ENCODE measurements around the gene AKNAD1.

Gene AKNAD1

DNA sequence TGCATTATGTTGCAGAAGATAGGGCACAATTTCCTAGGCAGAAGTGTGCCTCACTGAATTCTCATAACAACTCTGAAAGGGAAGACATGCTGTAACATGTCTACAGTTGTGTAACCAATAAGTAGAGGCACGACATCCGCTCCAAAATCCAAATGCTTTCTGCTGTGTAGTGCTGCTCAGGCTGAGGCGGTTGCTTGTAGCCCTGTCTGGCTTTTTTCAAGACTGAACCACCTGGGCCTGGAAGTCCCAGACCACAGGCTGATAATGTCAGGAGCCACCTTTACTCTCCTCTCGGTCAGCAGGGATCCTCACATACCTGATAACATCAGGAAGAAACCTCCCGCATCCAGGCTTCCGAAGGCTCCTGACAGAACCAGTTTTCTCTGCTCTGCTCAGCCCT lies 10.9 kb downstream of the AKNAD1 start:
- H3K4me3 ChIP-seq (ENCODE audit: low read depth, low read length), result no peak overlapping the region
- TF ChIP-seq, protein P1, sequence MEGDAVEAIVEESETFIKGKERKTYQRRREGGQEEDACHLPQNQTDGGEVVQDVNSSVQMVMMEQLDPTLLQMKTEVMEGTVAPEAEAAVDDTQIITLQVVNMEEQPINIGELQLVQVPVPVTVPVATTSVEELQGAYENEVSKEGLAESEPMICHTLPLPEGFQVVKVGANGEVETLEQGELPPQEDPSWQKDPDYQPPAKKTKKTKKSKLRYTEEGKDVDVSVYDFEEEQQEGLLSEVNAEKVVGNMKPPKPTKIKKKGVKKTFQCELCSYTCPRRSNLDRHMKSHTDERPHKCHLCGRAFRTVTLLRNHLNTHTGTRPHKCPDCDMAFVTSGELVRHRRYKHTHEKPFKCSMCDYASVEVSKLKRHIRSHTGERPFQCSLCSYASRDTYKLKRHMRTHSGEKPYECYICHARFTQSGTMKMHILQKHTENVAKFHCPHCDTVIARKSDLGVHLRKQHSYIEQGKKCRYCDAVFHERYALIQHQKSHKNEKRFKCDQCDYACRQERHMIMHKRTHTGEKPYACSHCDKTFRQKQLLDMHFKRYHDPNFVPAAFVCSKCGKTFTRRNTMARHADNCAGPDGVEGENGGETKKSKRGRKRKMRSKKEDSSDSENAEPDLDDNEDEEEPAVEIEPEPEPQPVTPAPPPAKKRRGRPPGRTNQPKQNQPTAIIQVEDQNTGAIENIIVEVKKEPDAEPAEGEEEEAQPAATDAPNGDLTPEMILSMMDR (IDR thresholded peaks at IDR 0.05; ENCODE audit: insufficient read depth, low read depth, low read length, missing control alignments), result no peak
- DNase-seq (ENCODE audit: low read depth), result no peak

DNA sequence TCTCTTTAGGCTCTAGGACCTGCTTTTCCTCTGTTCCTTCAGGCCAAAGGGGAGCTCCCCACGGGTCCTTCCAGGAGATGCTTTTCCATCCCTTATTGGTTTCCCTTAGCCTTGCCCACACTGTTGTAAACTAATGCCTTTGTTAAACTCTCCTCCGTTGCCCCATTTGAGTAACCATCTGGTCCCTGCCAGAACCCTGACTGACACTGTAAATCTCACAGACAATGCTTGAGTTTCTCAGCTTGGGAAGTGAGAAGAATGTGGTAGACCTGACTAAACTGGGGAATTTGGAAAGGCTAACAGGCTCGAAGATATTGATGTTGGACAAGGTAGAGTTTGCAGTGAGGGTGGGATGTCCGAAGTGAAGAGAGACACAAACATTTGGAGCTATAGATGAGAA lies 11.4 kb downstream of the AKNAD1 start:
- TF ChIP-seq, protein P1 (IDR thresholded peaks at IDR 0.05; ENCODE audit: insufficient read depth, low read depth, low read length, missing control alignments), result no peak
- no peak overlapping the region for H3K4me3 ChIP-seq (ENCODE audit: low read depth, low read length)
- DNase-seq (ENCODE audit: low read depth), result no peak

DNA sequence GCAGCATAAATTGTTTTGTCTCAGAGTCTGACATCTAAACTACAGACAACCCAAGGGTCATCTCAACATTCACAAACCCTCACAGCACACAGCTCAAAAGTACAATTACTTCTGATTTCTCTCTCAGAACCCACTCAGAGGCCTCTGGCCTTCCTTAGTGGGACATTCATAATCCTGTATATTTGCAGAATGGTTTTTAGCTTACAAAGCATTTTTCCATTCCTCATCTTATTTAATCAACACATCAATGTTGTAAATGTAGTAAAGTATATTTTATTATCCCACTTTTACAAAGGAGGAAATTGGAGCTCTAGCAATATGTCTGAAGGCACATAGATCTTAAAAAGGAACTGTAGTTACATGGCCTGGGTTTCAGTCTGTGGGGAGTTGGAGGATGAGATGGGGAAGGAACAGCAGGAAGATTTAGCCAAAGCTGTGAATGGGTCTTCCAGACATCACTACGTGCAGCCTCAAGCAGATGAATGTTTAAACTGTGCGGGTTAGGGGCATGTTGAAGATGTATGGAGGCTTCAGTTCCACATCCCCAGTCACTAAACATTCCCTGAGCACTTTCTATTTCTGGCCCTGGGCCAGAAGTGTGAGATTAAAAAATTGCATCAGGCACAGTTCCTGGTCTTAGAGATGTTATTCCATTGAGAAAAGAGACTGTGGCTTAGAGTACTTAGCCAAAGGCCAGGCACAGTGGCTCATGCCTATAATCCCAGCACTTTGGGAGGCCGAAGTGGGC lies 13.3 kb downstream of the AKNAD1 start:
- TF ChIP-seq, protein P1 (IDR thresholded peaks at IDR 0.05; ENCODE audit: insufficient read depth, low read depth, low read length, missing control alignments), result no peak

DNA sequence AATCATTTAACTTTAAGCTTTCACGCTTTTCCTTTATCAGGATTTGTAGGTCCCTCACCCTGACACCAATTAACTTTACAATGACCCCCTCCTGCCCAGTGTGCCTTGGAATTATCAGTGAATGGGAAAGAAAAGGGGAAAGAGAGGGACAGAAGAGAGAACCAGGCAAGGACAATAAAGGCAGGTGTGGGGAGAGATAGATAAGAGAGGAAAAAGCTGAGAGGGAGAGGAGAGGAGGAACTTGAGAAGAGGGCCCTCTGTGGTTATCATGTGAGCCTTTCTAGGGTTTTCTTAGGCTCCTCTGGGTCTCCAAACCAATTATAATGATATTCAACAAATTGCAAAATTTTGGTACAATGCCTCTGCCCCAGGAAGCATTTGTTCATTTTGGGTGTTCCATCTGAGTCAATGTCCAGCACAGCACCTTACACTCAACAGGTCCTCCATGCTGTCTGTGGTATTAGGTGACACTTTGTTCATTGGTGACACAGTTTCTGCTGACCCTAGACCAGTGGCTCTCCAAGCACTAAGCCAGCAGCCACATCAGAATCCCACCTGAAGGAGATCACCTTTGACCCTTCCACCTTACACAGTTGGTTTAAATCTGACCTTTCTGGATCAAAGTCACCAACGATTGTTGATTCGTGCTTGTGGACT lies 14.2 kb downstream of the AKNAD1 start:
- TF ChIP-seq, protein P1 (IDR thresholded peaks at IDR 0.05; ENCODE audit: insufficient read depth, low read depth, low read length, missing control alignments), result no peak
- DNase-seq (ENCODE audit: low read depth), result no peak
- H3K4me3 ChIP-seq (ENCODE audit: low read depth, low read length), result no peak overlapping the region

More for the DNA sequence above, 13.3 kb downstream of the AKNAD1 start:
- no peak overlapping the region for H3K4me3 ChIP-seq (ENCODE audit: low read depth, low read length)
- no peak for DNase-seq (ENCODE audit: low read depth)

DNA sequence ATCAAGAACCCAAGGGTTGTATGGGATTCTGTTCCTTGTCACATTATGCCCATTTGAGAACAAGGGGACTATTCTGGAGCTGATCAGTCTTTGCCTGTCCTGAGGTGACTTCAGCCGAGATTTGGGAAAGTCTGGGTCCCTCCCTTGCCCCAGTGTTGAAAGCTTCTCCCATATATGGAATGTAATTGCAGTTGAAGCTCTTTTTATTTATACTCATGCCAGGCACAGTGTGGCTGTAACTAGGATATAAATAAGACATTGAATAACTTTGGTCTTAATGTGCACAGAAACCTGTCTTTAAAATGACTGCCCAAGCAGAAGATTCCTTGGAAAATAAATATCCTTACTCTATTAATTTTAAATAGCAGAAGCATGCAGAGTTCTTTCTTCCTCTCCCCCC lies 15.2 kb downstream of the AKNAD1 start:
- TF ChIP-seq, protein P1 (IDR thresholded peaks at IDR 0.05; ENCODE audit: insufficient read depth, low read depth, low read length, missing control alignments), result no peak

DNA sequence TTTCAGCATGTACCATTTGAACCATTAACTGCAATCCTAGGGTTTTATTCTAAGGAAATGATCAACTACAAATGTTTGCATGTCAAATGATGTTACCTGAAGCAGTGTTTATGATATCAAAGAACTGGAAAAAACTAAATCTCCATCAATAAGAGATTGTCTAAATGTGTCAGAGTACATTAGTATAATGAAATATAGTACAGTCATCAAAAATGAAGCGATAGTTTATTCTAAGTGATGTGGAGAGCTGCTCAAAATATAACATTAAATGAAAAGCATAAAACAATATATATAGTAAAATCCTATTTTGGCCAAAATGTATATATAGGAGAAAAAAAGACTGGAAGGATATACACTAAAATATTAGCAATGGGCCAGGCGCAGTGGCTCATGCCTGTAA lies 24.0 kb downstream of the AKNAD1 start:
- no peak overlapping the region for H3K4me3 ChIP-seq (ENCODE audit: low read depth, low read length)
- TF ChIP-seq, protein P1 (IDR thresholded peaks at IDR 0.05; ENCODE audit: insufficient read depth, low read depth, low read length, missing control alignments), result no peak
- no peak for DNase-seq (ENCODE audit: low read depth)

More for the DNA sequence above, 15.2 kb downstream of the AKNAD1 start:
- no peak overlapping the region for H3K4me3 ChIP-seq (ENCODE audit: low read depth, low read length)
- no peak for DNase-seq (ENCODE audit: low read depth)

Data from GM12865 (cell line).